Measurements from ENCODE around the gene TBC1D3H.
"Not testable (repeated sequence)": the region's sequence is repeated elsewhere in the genome, so short reads cannot be mapped to it uniquely, and the experiment has no call there.

TBC1D3H gene

GRCh38 chr17:36388385-36389245, at the start of gene TBC1D3H:
Gene TBC1D3H (minus strand): TSS chr17:36388435. CDS start chr17:36386895, 1,540 bp downstream.
- DNase-seq = not testable (repeated sequence)

DNA sequence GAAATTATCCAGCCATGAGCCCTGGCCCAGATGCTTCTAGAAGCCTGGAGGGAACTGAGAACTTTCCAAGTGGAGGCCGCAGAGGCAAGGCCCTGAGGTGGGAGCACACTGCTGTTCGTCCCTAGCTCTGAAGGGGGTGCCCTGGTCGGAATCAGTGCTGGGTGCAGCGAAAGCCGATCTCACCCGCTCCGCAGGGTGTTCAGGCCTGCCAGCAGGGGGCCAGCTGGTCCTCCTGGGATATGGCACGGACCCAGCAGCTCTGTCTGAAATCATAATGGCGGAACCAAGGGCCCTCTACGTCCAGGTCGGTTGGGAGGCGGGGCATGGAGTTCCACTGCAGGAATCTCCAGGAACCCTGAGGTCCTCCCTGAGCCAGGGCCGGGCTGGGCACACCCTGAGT, 40.7 kb upstream of the TBC1D3H start:
- DNase-seq = not testable (repeated sequence)

DNA sequence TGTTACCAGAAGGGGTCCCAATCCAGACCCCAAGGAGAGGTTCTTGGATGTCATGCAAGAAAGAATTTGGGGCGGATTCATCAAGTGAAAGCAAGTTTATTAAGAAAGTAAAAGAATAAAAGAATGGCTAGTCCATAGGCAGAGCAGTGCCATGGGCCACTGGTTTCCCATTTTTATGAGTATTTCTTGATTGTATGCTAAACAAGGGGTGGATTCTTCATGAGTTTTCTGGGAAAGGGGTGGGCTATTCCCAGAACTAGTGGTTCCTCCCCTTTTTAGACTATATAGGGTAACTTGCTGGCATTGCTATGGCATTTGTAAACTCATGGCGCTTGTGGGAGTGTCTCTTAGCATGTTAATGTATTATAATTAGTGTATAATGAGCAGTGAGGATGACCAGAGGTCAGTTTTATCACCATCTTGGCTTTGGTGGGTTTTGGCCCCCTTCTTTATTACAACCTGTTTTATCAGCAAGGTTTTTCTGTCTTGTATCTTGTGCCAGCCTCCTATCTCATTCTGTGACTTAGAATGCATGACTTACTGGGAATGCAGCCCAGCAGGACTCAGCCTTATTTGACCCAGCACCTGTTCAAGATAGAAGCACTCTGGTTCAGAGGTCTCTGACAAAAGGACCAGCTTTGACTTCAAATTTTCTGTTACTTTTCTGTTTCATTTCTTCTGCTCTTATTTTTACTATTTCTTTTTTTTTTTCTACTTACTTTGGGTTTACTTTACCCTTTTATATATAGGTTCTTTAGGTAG, 27.1 kb upstream of the TBC1D3H start:
- DNase-seq = not testable (repeated sequence)

DNA sequence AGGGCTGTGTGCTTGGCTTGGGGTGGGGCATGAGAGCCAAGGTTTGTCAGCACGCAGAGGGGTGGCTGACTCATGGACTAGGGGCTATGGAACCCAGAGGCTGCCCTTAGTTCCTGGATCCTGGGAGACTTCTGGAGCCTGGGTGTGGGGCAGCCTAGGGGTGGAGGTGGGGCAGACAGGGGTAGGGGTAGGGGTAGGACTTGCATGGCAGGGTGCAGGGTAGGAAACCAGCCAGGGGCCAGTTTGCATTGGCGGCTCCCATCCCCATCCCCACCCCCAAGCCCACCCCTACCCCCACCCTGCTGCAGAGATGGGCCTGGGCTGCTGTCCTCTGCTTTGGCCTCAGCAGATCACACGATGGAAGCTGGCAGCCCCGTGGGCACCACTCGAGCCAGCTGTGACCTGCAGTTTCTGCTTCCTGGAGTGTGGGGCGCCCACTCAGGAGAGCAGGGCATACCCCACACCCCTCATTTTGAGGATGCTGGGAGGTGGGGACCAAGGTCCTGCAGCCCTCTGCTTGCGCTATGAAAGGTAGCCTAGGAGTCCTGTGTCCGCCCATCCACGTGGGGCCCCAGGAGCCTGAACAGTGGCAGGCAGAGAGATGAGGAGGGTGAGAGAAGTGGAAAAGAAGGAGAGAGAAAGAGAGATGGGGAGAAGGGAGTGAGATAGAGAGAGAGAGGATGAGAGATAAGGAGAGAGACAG, 2.9 kb upstream of the TBC1D3H start:
- not testable (repeated sequence) for DNase-seq

DNA sequence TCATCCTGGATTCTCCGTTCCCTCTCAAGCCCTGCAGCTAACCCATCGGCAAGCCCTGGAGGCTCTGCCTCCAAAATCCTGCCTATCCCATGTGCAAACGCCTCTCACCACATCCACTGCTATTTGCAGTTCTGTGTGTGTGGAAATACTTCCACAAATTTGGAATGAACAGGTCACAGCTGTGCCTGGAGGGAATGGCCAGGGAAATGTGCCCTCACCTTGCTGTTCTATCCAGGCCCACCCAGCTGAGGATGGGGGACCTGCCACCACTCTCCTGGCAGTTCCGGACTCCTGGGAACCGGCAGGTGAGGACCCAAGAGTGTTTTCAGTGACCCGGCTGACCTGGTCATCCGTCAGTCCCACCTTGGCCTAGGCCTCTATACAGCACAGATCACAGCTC, 12.3 kb downstream of the TBC1D3H start:
- DNase-seq = not testable (repeated sequence)

GRCh38 chr17:36362496-36362895, 25.7 kb downstream of the TBC1D3H start:
- not testable (repeated sequence) for DNase-seq
